Posterior vena cava (tissue), 2 donors: ENCODE data around the gene DZIP1. TPM values are rescaled to one million over a fixed set of nuclear protein-coding genes. Genes with fewer than 3 reads are reported as not detected.
"Not testable (repeated sequence)": the region's sequence is repeated elsewhere in the genome, so short reads cannot be mapped to it uniquely, and the experiment has no call there.

Experiments
- DNase-seq: peaks from one replicate; pipeline ENCODE4 v3.0.0-alpha.2; 2020; ENCODE audit warnings: low spot score
- intact Hi-C, 2 donors: fragments of 100-400 bp; cut with DNase I; formaldehyde crosslinking; loops; one replicate each; pipeline versions ENCODE4 v1.14.1 to v1.14.2; 2022 to 2023
- long read RNA-seq, 2 donors: library from polyadenylated mRNA; unstranded; transcript quantifications; one replicate each; pipeline ENCODE4 v2.0.0, GENCODE V29; 2020 to 2021
- total RNA-seq, 2 donors: library from RNA; stranded (reverse); fragmentation: NEBNext Ultra II Directional; extraction: Animal tissue kit (Norgen Biotek cat#: 25700); gene quantifications; one replicate each; pipeline ENCODE4 v1.2.1, GENCODE V29; 2021
- donor health status: DM: yes; HTN: yes; CAD: no.
- donor health status: DM: yes; HTN: yes; CAD: no.

Gene DZIP1
- total RNA-seq, result 10 to 100 TPM; 20.0 to 21.7 TPM
- long read RNA-seq, donor 1, partial matches to known transcripts, result 2 of 3 reads
- long read RNA-seq, donor 1, other reads (novel, unspliced or antisense), result 0 of 3 reads
- long read RNA-seq, donor 2, partial matches to known transcripts, result 10 of 12 reads
- long read RNA-seq, donor 2, other reads (novel, unspliced or antisense), result 2 of 12 reads

DNA sequence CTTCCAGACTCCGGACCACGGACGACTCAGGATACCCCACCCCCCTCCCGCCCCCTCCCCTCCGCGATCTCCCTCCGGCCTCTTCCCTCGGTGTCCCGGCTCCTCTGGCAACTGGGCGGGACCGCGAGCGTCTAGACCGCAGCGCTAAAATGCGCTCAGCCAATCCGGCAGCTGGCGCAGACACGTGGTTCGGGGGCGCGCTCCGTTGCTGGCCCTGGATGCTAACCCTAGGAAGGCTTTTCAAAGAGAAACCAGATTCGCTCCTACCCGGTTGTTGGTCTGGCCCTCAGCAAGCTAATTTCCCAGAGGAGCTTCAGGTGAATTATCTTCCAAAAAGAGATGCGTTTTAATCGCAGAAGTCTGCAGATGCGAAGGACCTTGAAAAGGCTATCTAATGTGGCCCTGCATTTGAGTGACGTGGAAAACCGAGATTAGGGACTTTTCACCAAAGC, at the start of gene DZIP1:
DZIP1 (minus strand) TSS at position 106 of the 452 bp plus-strand sequence. CDS start 2,677 bp downstream, outside the sequence.
- DNase-seq, result peak; percentile 94
- intact Hi-C loops, result no loop called here

DNA sequence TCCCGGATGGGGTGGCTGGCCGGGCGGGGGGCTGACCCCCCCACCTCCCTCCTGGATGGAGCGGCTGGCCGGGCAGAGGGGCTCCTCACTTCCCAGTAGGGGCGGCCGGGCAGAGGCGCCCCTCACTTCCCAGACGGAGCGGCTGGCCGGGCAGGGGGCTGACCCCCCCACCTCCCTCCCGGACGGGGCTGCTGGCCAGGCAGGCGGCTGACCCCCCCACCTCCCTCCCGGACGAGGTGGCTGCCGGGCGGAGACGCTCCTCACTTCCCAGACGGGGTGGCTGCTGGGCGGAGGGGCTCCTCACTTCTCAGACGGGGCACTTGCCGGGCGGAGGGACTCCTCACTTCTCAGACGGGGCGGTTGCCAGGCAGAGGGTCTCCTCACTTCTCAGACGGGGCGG, 46.5 kb upstream of the DZIP1 start:
- intact Hi-C loops, DNase-seq: not testable (repeated sequence)

GRCh38 chr13:95689582-95689926, 45.0 kb upstream of the DZIP1 start:
- DNase-seq, result no peak
- intact Hi-C loops, result no loop called here

GRCh38 chr13:95684960-95685359, 40.5 kb upstream of the DZIP1 start:
- DNase-seq, intact Hi-C loops: not testable (repeated sequence)

DNA sequence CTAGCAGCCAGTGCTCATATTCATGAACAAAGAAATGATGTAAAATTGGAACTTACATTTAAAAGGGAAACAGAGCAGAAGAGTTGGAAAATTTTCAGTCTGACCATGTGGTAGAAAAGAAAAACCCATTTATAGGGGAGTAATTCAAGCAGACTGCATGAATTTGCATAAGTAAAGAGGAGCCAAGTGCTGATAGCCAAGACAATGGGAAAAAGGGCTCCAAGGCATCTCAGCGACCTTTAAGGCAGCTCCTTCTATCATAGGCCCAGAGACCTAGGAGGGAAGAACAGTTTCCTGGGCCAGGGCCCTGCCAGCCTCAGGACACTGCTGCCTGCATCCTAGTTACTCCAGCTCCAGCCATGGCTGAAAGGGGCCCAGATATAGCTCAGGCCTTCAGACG, 39.9 kb upstream of the DZIP1 start:
- DNase-seq, result no peak
- intact Hi-C loops, result no loop called here

GRCh38 chr13:95679722-95680121, 35.2 kb upstream of the DZIP1 start:
- no peak for DNase-seq
- intact Hi-C loops, result no loop called here

GRCh38 chr13:95678967-95679366, 34.5 kb upstream of the DZIP1 start:
- intact Hi-C loops, result no loop called here
- DNase-seq, result no peak

GRCh38 chr13:95677564-95678266, 33.2 kb upstream of the DZIP1 start:
- no peak for DNase-seq
- intact Hi-C loops, result no loop called here

- intact Hi-C loops, result no loop called here
- peak; percentile 100 for DNase-seq
Observed at GRCh38 chr13:95676762-95677563, 32.5 kb upstream of the DZIP1 start, which contains the start of gene DNAJC3. Gene DNAJC3, plus strand, starts transcription at chr13:95677139. Its CDS starts 117 bp downstream, at chr13:95677256.

- intact Hi-C loops, result no loop called here
- no peak for DNase-seq
Observed at GRCh38 chr13:95676105-95676761, 31.7 kb upstream of the DZIP1 start.

DNA sequence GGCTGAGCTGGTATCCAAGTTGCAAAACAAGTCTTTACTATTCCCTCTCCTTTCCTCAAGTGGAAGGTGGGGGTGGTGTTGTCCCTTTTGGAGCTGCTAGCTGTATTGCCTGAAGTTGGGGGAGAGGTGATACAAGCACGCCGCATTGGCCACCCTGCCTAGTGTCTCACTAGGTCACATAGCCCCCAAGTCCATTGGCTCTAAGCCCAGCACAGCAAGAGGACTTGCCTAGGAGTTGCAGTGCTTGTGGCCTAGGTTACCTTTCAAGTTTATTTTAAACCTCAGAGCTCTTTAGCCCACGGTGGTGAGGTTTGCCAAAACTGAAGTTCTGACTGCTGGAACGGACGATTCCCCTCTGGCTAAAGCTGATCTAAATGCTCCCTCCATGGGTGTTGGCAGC, 27.1 kb upstream of the DZIP1 start:
- intact Hi-C loops, result no loop called here
- DNase-seq, result no peak

- intact Hi-C loops, result not testable (repeated sequence)
Observed at GRCh38 chr13:95667235-95667634, 22.7 kb upstream of the DZIP1 start.

GRCh38 chr13:95660981-95661581, 16.6 kb upstream of the DZIP1 start:
- no peak for DNase-seq
- intact Hi-C loops, result no loop called here

More at GRCh38 chr13:95667235-95667634, 22.7 kb upstream of the DZIP1 start:
- not testable (repeated sequence) for DNase-seq

DNA sequence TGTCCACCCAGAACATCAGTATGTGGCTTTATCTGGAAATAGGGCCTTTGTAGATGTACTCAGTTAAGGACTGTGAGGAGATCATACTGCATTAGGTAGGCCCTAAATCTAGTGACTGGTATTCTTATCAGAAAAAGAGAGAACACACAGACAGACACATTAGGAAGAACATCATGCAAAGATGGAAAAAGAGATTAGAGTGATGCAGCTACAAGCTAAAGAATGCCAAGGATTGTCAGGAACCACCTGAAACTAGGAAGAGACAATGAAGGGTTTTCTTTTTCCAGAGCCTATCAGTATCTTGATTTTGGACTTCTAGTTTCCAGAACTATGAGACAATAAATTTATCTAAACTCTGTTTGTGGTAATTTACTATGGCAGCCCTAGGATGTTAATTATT, 15.0 kb upstream of the DZIP1 start:
- intact Hi-C loops, result no loop called here
- DNase-seq, result no peak

DNA sequence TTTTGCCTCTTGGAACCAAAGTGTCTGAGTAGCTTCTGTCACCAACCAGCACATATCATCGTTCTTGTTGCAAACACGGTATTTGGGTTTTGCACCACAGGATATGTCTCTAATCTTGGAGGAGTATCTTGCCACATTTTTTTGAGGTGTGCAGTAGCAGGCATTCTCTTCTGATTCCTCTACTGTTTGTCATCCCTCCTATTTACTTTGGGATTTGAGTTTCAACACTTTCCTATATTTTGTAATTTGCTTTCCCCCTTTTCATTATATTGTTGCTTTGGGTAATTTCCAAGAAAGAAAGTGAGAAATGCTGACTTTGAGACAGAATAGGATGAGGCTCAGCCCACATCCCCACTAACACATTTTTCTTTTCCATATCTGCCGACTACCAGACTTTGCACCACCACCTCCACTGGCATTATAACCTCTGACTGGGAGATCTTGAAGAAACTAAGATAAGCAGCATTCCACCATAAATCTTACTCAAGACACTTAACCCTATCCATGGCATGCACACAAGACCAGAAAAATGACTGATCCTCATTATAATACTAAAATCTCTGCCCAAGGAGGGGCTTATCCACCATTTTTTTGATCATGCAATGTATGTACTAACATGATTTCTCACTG, 12.0 kb upstream of the DZIP1 start:
- DNase-seq, result no peak
- intact Hi-C loops, result no loop called here

DNA sequence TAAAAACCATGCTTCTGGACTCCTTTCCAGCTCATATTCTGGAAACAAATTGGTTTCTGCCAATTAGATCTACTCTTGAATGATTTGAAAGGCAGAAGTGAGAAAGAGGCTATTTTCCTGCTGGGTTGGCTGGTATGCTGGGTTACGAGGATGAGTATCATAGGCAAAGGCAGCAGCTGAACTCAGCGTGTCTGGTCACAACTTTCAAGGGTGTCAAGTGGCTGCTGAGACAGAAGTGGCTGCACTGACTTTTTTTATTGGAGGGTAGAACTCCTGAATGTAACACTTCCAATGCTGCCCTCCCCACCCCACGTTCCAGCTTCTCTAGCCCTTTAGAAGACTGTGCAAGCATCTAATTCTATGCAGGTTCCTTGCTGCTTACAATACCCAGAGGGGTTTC, 8.3 kb upstream of the DZIP1 start:
- intact Hi-C loops, result no loop called here
- DNase-seq, result no peak

DNA sequence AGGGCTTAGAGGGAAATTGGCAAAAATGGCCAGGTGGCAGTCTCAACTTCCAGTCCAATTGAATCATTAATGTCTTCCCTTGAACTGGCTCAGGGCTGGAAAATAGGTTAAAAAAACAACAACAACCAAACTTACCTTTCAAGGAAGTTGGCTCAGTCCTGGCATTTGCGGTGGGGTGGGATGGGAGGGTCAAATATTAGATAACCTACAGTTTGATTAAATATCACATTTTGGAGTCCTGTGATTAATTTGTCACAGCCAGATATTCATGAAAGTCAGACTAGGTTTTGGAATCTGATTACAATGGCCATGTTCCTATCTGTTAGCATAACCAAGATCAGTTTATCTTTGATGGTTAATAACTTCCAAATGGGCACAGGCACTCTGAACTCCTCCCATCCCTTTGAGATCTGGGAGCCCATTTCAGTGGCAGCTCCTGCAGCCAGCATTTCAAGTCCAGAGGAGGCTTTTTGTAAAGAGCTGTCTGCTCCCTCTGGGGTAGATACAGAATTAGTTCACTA, 7.8 kb upstream of the DZIP1 start:
- intact Hi-C loops, result no loop called here

GRCh38 chr13:95650696-95651095, 6.2 kb upstream of the DZIP1 start:
- DNase-seq, result no peak
- intact Hi-C loops, result no loop called here

More for the DNA sequence above, 7.8 kb upstream of the DZIP1 start:
- DNase-seq, result no peak

GRCh38 chr13:95647321-95647720, 2.8 kb upstream of the DZIP1 start:
- intact Hi-C loops, result no loop called here
- no peak for DNase-seq
